Retina (tissue), 1 donor: ENCODE results near the gene PNMA1.

ENCODE experiments used
- DNase-seq: peaks from one replicate; pipeline ENCODE4 v3.0.0-alpha.2; 2016

PNMA1 gene

DNA sequence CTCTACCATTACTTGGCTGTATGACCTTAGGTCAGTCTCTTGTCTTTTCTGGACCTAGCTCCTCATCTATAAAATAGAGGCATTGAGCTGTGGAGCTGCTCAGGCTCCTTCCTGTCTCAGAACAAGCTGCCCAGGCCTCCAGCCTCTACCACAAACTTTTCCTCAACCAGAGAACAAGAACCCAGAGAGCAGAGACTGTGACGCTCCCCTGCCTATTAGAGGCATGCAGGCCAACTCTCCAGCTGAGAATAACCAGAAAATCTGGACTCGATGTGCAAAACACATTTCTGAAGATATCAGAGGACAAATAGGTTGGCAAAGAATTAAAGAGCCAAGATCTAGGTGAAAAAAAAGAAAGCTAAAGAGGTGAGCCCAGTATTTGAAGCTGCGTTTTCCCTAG, 17.8 kb upstream of the PNMA1 start:
- DNase-seq = no peak

GRCh38 chr14:73731111-73731510, 16.9 kb upstream of the PNMA1 start:
- DNase-seq = no peak

DNA sequence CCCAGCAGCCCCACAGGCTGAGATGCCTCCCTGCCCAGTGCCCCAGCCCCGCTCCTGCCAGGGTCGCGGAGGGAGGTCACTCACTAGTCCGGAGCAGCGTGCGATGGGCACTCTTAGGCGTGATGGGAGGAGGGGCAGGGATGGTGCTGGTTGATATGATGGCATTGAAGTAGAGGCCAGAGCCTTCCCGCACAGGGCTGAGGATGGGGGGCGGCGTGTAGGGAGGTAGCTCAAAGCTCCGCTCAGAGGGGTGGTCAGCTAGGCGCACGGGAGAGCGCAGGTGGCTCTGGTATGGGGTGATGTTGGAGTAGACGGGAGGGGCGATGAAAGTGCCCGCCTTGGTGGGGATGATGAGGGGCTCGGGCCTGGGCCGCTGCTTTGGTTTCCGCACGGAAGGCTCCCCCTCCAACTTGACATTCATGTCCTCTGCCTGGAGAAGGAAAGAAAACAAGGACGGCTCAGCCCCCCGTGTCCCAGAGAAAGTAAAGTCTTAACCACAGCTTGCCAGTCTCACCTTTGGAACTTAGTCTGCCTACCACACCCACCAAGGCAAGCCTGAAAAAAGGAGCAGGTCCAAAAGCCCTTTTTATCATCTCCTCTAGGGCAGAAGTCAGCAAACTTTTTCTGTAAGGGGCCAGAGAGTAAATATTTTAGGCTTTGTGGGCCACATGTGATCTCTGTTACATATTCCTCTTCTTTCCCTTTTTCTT, 15.5 kb upstream of the PNMA1 start:
- DNase-seq = no peak

DNA sequence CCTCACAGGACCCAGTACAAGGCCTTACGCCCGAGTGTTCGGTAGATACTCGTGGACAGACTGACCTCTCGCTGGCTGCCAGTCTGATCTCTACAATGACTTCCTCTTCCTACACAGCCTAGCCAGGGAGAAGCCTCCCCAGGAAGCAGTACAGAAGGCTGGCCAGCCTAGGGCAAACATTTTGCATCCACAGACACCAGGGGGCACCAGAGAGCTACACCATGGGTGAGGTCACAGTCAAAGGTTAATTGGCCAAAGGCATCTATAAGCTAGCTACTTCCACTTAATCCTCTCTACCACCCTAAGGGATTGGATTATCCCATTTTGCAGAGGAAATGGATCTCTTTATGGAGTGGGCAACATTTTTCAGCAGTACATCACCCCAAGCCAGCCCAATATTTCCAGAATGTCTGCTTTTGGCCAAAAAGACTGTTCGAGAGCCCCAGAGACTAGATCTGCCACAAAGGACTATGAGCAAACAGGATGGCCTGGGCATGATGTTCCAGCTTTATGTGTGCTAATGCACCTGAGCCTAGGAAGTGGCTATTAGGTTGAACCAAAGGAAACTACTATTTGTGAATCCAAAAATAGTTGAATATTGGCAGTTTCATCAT, 14.6 kb upstream of the PNMA1 start:
- peak; percentile 73 for DNase-seq

DNA sequence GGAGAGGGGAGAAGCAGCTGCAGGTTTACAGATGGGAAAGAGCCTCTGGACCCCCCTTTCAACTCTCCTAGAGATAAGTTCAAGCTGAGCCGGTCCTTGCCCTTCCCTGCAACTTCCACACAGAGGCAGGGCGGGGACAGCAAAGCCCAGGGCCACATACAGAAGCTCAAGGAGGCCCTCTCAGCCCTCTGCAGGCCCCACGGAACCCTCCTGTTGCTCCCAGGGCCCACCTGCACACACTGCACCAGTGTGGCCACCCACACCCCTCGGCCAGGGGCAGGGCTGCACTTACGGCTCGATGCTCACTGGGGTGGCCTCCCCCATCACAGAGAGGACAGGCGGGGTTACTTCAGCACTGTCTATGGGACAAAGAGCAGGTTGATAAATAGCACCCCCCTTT, 13.0 kb upstream of the PNMA1 start:
- DNase-seq = no peak

DNA sequence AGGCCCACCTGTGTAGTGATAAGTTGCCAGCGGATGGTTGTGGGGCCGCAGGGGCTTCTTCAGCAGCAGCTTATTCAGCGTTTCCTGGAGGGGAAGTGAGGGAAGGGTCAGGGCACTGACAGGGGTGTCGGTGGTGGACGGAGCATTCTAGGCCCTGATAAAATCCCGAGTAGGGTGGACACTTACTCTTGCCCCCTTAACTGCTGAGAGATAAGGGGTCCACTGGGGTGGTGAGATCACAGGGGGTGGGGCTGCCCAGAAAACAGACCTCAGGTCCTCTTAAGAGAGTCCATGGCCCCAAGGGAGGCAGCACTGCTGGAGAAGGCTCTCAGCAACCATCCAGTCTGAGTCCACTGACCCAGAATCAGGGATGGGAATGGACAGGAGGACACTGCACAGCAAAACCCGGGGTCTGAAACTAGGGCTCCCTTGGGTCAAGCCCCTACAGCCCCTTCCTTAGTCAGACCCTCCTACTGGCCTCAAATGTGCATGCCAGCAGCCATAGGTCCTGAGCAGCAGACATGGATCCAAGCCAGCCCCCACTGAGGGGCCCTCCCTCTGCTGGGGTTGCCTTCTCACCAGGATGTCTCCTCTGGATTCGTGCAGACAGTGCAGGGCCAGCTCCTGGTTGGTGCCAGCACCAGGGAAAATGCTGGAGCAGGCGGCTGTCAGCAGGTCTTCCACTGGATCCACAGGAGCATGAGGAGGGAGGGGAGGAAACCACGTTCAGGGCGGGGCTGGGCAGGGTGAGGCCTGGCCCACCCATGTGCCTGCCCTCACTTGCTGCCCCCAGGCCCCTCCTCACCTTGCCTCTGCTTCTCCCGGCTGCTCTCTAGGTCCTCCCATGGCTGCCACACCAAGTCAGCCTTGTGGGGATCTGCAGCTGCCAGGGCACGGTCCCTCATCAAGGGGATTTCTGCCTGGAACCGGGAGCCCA, 12.1 kb upstream of the PNMA1 start:
- DNase-seq = no peak

- no peak for DNase-seq
These were observed 11.2 kb upstream of the PNMA1 start for GRCh38 chr14:73725116-73726024.

DNA sequence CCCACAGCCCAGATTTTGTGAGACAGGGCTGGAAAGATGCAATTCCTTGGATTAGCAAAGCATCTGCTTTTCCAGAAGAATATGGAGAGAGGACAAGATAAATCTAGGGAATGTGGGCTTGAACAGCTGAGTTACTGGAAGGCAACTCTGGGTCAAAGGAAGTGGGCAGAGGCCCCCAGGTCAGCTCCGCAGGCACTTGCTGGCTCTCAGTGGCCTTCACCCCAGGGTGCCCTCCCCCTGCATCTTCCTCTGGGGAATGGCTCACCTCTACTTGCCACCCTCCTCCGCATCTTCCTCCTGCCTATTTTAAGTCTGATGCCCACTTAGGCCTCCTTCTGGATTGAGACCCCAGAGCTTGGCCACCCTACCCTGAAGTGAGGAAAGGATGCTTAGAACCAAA, 10.5 kb upstream of the PNMA1 start:
- no peak for DNase-seq

DNA sequence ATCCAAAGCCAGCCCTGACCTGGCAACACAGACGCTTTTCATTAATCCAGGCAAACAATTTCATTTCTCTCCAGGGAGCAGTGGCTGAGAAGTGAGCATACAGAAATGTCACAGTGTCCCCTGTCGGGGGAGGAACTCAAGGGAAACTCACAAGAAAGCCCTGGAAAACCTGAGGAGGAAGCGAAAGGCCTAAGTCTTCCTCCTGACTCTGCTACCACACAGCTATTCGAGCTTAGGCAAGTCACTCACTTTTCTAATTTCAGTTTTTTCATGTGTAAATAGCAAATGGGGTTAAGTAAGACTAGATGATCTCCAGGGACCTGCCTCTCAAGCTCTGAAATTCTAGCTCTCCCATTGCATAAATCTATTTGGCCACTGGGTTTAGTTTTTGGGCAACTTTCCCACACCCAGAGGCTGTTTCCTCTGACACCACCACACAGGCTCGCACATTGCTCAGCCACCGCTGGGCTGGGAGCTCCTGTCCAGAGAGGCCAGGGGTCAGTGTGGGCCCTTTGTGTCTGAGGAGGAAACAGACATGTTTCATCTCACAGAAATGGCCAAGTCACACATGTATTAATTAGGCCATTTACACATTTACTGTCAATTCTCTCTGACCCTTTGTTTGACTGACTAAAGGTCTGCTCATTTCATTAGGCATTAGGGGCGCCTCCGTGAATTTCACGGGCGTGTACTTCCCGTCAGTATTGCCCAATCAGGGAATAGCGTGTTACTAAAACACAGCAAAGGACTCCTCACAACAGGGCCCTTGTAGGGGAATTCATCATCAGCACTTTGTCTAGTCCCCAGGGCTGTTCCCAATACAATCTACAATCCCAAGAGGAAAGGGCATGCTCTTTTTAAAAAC, 9.8 kb upstream of the PNMA1 start:
- peak; percentile 54 for DNase-seq

DNA sequence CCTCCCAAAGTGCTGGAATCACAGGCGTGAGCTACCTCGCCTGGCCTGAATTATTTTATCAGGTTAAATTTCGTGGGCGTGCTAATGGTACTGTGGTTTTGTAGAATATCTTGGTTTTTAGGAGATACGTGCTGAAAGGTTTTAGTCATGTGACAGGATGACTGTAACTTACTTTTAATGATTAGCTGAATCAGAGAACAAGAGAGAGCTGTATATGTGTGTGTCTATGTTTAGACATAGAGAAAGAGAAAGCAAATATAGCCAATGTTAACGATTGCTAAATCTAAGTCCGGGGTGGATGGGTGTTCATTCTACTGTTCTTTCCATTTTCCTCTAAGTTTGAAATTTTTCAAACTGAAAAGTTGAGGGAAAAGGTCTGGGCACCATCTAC, 9.2 kb upstream of the PNMA1 start:
- no peak for DNase-seq

DNA sequence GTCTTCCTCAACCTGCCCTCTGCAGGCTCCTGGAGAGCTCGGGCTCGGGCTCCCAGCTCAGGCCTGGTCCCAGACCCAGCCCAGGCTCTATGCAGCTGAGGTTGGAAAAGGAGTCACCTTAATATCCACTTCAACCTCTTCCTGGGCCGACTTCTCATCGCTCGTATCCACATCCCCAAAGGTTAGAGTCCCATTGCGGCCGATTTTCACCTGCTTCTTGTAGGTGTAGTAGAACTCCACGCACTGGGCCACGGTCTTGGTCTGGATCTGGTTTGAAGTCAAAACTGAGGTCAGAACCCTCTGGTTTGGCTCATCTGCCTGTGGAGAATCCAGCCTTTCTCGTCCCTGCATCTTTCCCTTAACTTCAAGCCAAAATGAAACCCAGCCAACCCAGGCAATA, 8.4 kb upstream of the PNMA1 start:
- no peak for DNase-seq

DNA sequence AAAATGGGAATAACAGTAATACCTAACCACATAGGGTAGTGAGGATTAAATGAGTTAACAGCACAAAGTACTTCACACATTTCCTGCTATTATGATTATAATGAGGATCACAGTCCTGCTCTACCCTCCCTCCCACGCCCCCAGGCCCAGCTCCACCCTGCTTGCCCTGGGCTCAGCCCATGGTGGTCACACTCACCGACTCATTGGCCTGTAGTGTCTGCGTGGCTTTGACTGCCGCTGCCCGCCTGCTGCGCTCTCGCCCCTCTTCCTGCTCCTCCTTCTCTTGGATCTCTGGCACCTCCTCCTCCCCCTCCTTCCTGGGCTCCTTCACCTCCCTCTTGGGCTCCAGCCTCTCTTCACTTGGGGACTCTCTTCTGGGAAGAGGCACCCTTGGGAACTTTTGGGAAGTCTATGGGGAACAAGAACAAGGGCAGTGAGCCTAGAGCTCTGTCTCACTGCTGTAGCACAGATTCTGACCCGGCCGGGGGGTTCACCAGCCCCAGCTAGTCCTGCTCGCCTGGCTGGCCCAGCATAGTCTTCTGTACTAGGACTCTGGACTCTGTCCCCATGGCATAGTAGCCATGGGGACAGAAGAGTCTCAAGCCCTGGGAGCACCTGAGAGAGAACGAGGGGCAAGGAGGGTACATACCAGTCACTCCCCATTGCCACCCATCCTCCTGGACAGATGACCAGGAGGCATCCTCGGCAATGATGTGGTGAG, 7.1 kb upstream of the PNMA1 start:
- DNase-seq = no peak

DNA sequence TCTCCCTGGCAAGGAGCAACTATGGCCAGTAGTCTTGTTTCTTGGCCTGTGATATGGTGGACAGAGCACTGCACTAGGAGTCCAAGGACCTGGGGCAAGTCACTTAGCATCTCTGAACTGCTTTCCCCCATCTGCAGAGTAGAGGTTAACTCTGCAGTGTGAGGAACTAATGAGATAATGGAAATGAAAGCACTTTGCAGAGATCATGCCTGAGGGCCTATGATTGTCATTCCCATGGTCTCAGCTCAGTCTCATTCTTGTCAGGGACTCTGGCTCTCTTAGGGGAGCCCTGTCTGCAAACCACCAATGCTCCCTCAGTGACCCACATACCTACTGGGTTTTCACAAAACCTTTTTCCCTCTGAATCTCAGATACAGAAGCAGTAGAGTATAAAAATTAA, 6.5 kb upstream of the PNMA1 start:
- DNase-seq = no peak

GRCh38 chr14:73719791-73720190, 5.6 kb upstream of the PNMA1 start:
- DNase-seq = no peak

- no peak for DNase-seq
These were observed 5.2 kb upstream of the PNMA1 start for GRCh38 chr14:73719361-73719760.

DNA sequence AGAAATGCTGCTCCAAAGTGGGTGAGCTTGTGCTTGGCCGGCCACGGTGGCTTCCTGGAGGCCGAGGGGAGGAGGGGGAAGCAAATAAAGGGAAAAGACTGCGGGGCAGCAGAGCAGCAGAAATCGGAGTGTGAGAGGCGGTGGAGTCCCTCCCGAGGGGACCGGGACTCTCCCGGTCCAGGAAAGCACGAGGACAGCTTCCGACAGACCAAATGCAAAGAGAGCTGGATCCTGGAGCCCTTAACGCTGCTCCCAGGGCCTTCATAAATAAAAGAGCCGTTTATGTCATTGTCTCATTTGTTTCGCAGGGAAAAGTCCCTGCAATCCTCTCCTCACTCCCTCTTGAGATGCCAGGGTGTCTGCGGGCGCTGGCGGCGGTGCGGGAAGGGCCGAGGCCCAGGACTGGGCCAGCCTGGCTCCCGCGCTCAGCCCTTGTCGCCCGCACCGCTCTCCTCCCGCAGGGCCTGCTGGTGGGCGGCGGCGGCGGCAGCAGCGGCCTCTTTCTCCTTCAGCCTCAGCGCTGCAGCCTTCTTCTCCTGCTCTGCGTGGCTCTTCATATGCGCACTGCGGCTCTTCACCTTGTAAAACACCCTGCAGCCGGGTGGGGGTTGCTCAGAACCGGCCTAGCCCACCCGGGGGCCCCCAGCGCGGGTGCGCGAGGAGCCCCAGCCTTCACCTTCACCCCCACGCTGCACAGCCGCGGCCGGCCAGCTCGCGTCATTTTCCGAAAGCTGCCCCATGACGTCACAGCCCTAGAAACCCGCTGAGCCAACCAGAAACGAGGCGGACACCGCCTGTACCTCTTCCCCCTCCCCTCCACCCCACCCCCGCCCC, 4.5 kb upstream of the PNMA1 start:
- DNase-seq = peak; percentile 89

DNA sequence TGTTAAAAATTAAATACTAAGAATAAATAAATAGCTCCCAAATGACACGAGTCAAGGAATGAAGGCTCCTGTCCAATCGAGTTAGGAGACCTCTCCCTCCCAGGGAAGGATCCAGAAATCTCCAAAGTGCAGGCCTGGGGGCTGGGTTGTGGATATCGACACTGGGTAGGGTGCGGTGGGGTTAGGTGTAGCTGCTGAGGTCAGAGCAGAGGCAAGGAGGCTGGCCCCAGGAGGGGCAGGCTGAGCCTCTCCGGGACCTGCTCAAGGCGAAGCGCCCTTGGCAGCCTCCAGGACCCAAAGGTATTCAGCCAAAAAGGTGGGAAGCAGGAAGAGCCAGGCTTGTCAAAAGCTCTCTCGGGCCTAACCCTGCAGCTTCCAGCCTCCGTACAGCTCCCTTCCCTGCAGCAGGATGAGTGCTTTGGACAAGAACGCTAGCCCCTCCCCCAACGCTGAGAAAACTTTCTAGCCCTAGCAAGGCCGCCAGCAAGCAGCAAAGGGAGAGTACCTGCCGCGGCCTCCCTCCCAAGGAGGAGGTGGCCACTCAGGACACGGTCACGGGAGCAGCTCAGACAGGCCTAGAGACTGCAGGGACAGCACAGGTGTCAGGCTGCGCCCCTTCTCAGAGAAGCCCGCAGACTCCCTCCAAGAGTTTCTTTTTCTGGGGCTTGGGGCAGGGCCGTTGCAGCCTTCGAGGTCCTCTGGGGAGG, 3.7 kb upstream of the PNMA1 start:
- DNase-seq = peak; percentile 81

- DNase-seq = no peak
These were observed 3.1 kb upstream of the PNMA1 start for GRCh38 chr14:73717266-73717665.

GRCh38 chr14:73715707-73716106, 1.5 kb upstream of the PNMA1 start:
- no peak for DNase-seq
